ENCODE measurements around the gene CBLN2. TPM values are rescaled to one million over a fixed set of nuclear protein-coding genes. Genes with fewer than 3 reads are reported as not detected.

The CBLN2 gene
- total and polyA plus RNA-seq, 2 donors (not counting 3 experiments of a cell fraction or from before 2014, with no cell fraction given) = 0.55 to 1.1 TPM

DNA sequence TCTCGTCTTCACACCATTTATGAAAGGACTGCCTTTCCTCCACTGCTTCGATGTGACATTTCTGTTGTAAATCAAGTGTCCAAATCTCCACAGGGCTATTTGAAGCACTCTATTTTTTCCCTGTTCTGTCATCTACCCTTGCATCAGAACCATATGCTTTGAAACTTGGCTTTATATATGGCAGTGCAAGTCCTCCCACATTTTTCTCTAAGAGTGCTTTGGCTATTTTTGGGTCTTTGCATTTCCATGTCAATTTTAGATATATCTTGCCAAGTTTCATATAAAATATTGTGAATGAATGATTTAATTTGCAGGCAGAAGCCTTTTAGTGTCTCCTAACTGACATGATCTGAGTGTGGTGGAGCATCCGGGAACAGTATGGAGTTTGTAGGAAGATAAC is 37.8 kb upstream of the CBLN2 start:
- no peaks in the 10 kb centered on the region for H3K9me3 ChIP-seq (replicated peaks; ENCODE audit: control insufficient read depth, insufficient read depth, low read length)
- BruUV-seq (replicated peaks) = no TSS peak
- dilution Hi-C loops (cut with MboI; ENCODE audit: extremely low pct_ligation_motif_present, low sequenced_read_pairs) (no loop called here), intact Hi-C loops (cut with micrococcal nuclease) (no loop called here)
- TF ChIP-seq EZH2 (IDR thresholded peaks at IDR 0.05; ENCODE audit: borderline replicate concordance, low read depth, low read length, severe bottlenecking) (no peak), GATA2 (IDR thresholded peaks at IDR 0.05; ENCODE audit: insufficient read depth, insufficient read length, low read depth, low read length) (no peak)
- TF ChIP-seq, protein P1, sequence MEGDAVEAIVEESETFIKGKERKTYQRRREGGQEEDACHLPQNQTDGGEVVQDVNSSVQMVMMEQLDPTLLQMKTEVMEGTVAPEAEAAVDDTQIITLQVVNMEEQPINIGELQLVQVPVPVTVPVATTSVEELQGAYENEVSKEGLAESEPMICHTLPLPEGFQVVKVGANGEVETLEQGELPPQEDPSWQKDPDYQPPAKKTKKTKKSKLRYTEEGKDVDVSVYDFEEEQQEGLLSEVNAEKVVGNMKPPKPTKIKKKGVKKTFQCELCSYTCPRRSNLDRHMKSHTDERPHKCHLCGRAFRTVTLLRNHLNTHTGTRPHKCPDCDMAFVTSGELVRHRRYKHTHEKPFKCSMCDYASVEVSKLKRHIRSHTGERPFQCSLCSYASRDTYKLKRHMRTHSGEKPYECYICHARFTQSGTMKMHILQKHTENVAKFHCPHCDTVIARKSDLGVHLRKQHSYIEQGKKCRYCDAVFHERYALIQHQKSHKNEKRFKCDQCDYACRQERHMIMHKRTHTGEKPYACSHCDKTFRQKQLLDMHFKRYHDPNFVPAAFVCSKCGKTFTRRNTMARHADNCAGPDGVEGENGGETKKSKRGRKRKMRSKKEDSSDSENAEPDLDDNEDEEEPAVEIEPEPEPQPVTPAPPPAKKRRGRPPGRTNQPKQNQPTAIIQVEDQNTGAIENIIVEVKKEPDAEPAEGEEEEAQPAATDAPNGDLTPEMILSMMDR (IDR thresholded peaks at IDR 0.05; ENCODE audit: extremely low read depth in 1 of 2, insufficient read depth in 1 of 2, low read depth in 1 of 2, low read length in 2 of 2) = no peak
- FAIRE-seq = no peak
- no peak for DNase-seq (ENCODE audit: low read depth, low spot score)
- H3K27me3 ChIP-seq (ENCODE audit: control insufficient read depth in 2 of 2, insufficient read depth in 2 of 2, low read length in 2 of 2) = no peaks in the 10 kb centered on the region
- CTCF ChIA-PET = no interaction called here
- no peak overlapping the region for H2AFZ ChIP-seq (ENCODE audit: low read depth, low read length)
- no peak overlapping the region for H3K9ac ChIP-seq (replicated peaks; ENCODE audit: extremely low read depth, insufficient read depth, low read length)
- POLR2A ChIA-PET = no interaction called here
- no peaks in the 10 kb centered on the region for H3K79me2 ChIP-seq (ENCODE audit: control insufficient read depth, insufficient read depth, low read length)
- no peak overlapping the region for H3K4me2 ChIP-seq (ENCODE audit: insufficient read depth, low read length)
- H3K36me3 ChIP-seq (ENCODE audit: control insufficient read depth in 2 of 2, extremely low read depth in 1 of 2, insufficient read depth in 2 of 2, low read length in 2 of 2) = no peaks in the 10 kb centered on the region
- no peak overlapping the region for H3K4me3 ChIP-seq (replicated peaks in 1 of 3; ENCODE audit: insufficient read depth in 1 of 3, low read depth in 1 of 3, low read length in 3 of 3)
- H4K20me1 ChIP-seq (replicated peaks; ENCODE audit: control insufficient read depth, extremely low read depth, insufficient read depth, low read length) = no peaks in the 10 kb centered on the region
- H3K27ac ChIP-seq (ENCODE audit: insufficient read depth, low read depth, low read length) = no peak overlapping the region
- H3K9me1 ChIP-seq (replicated peaks; ENCODE audit: control insufficient read depth, extremely low read depth, insufficient read depth, low read length) = no peaks in the 10 kb centered on the region
- H3K4me1 ChIP-seq (ENCODE audit: control insufficient read depth, extremely low read depth, insufficient read depth, low read length) = no peaks in the 10 kb centered on the region

DNA sequence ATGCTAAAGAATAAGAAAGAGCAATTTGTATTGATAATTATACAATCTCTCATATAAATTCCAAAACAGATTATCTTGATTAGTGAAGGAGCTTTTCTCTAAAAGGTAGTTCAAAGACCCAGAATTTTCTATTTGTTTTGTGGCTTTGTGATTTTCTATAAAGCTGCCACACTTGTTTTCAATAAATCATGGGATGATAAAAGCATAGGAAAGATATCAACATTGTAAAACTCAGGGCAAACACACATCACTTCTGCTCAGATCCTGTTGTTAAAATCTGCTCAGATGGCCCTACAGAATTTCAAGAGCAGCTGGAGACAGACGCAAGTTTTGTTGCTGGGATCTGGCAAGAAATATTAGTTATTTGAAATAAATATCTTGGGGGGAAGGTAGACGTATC is 28.8 kb upstream of the CBLN2 start:
- H3K4me3 ChIP-seq (replicated peaks in 1 of 3; ENCODE audit: insufficient read depth in 1 of 3, low read depth in 1 of 3, low read length in 3 of 3) = no peak overlapping the region
- H3K9me1 ChIP-seq (replicated peaks; ENCODE audit: control insufficient read depth, extremely low read depth, insufficient read depth, low read length) = no peaks in the 10 kb centered on the region
- no peak overlapping the region for H2AFZ ChIP-seq (ENCODE audit: low read depth, low read length)
- H3K27me3 ChIP-seq (ENCODE audit: control insufficient read depth in 2 of 2, insufficient read depth in 2 of 2, low read length in 2 of 2) = no peaks in the 10 kb centered on the region
- no peak for FAIRE-seq
- no TSS peak for BruUV-seq (replicated peaks)
- H3K79me2 ChIP-seq (ENCODE audit: control insufficient read depth, insufficient read depth, low read length) = no peaks in the 10 kb centered on the region
- no peaks in the 10 kb centered on the region for H3K4me1 ChIP-seq (ENCODE audit: control insufficient read depth, extremely low read depth, insufficient read depth, low read length)
- H3K27ac ChIP-seq (ENCODE audit: insufficient read depth, low read depth, low read length) = no peak overlapping the region
- CTCF ChIA-PET = no interaction called here
- TF ChIP-seq FOS (IDR thresholded peaks at IDR 0.05; ENCODE audit: borderline replicate concordance, insufficient read depth, low read length) = no peak
- TF ChIP-seq, protein P2, sequence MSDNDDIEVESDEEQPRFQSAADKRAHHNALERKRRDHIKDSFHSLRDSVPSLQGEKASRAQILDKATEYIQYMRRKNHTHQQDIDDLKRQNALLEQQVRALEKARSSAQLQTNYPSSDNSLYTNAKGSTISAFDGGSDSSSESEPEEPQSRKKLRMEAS (IDR thresholded peaks at IDR 0.05; ENCODE audit: insufficient read depth, insufficient read length) = no peak
- TF ChIP-seq JUN (IDR thresholded peaks at IDR 0.05; ENCODE audit: borderline replicate concordance, insufficient read depth, insufficient read length, low read depth) = no peak
- no peak for TF ChIP-seq MYC (IDR thresholded peaks at IDR 0.05; ENCODE audit: low read depth, low read length)
- no peak for TF ChIP-seq EZH2 (IDR thresholded peaks at IDR 0.05; ENCODE audit: borderline replicate concordance, low read depth, low read length, severe bottlenecking)
- no peak for TF ChIP-seq POLR2AphosphoS5 (IDR thresholded peaks at IDR 0.05; ENCODE audit: insufficient read depth, low read depth, low read length)
- TF ChIP-seq, protein P1 (IDR thresholded peaks at IDR 0.05; ENCODE audit: extremely low read depth in 1 of 2, insufficient read depth in 1 of 2, low read depth in 1 of 2, low read length in 2 of 2) = no peak
- TF ChIP-seq GATA2 (IDR thresholded peaks at IDR 0.05; ENCODE audit: insufficient read depth, insufficient read length, low read depth, low read length) = no peak
- TF ChIP-seq POLR2A (IDR thresholded peaks at IDR 0.05; ENCODE audit: low read depth, low read length) = no peak
- no peak overlapping the region for H3K4me2 ChIP-seq (ENCODE audit: insufficient read depth, low read length)
- no peaks in the 10 kb centered on the region for H3K9me3 ChIP-seq (replicated peaks; ENCODE audit: control insufficient read depth, insufficient read depth, low read length)
- POLR2A ChIA-PET = no interaction called here
- no peak overlapping the region for H3K9ac ChIP-seq (replicated peaks; ENCODE audit: extremely low read depth, insufficient read depth, low read length)
- dilution Hi-C loops (cut with MboI; ENCODE audit: extremely low pct_ligation_motif_present, low sequenced_read_pairs) = no loop called here
- no peak for DNase-seq (ENCODE audit: low read depth, low spot score)
- H4K20me1 ChIP-seq (replicated peaks; ENCODE audit: control insufficient read depth, extremely low read depth, insufficient read depth, low read length) = no peaks in the 10 kb centered on the region
- intact Hi-C loops (cut with micrococcal nuclease) = no loop called here
- H3K36me3 ChIP-seq (ENCODE audit: control insufficient read depth in 2 of 2, extremely low read depth in 1 of 2, insufficient read depth in 2 of 2, low read length in 2 of 2) = no peaks in the 10 kb centered on the region
